ENCODE measurements around the gene PPP1R3C. TPM values are rescaled to one million over a fixed set of nuclear protein-coding genes. Genes with fewer than 3 reads are reported as not detected.

Gene PPP1R3C
- total and polyA plus RNA-seq, 2 of the 4 experiments (the other 2 are of a cell fraction) = 17.4 to 62.9 TPM

DNA sequence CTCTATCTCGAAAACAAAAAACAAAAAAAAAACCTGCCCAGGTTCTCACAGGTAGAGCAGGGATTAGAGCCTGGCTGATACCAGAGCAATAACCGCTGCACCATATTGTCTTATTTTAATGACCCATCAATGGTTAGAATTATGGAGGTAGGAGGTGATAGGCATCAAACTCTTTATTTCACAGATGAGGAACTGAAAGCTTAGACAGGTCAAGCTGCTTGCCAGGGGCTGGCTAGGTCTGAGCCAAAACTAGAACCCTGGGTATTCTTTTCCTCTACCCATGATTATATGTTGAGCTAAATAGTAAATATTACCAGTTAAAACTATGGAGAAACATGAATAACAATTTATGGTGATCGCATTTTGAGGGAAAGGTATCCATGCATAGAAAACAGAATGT lies 2.0 kb upstream of the PPP1R3C start:
- Histone ChIP-seq H3K56ac (ENCODE audit: extremely low read depth, insufficient read depth, low read length) (no peak overlapping the region), H4K8ac (ENCODE audit: low read depth in 2 of 2, low read length in 2 of 2) (no peak overlapping the region), H2BK5ac (ENCODE audit: low read depth, low read length, poor library complexity, severe bottlenecking) (no peak overlapping the region), H3K4me1 (ENCODE audit: control insufficient read depth, insufficient read depth, low read length) (peaks cover 2% of the 10 kb centered on the region; the same call in 1 of the 2 replicates), H4K20me1 (ENCODE audit: insufficient read depth, low read length) (peaks cover 10% of the 10 kb centered on the region), H3K9me1 (ENCODE audit: insufficient read depth, low read length) (no peaks in the 10 kb centered on the region), H4K5ac (ENCODE audit: low read depth, low read length) (no peak overlapping the region), H2BK120ac (ENCODE audit: low read depth, low read length) (no peak overlapping the region), H3K79me1 (ENCODE audit: low read depth in 1 of 2, low read length in 2 of 2) (peaks cover 19 to 25% of the 10 kb centered on the region in 2 experiments; a peak in 3 of 4 replicates), H2BK15ac (ENCODE audit: low read depth, low read length) (no peak overlapping the region), H3K4ac (ENCODE audit: low read depth, low read length) (no peak overlapping the region), H3K27ac (ENCODE audit: insufficient read depth, low read length) (no peak overlapping the region), H3K4me3 (ENCODE audit: insufficient read depth, low read depth, low read length) (no peak overlapping the region), H3K18ac (ENCODE audit: low read depth, low read length) (no peak overlapping the region; the same call in 1 of the 2 replicates), H4K91ac (ENCODE audit: insufficient read depth, low read depth, low read length) (no peak overlapping the region), H3K9ac (ENCODE audit: low read depth, low read length) (no peak overlapping the region), H3K4me2 (ENCODE audit: low read depth, low read length) (no peak overlapping the region), H2AK5ac (ENCODE audit: low read depth, low read length) (no peak overlapping the region), H2AK9ac (replicated peaks; ENCODE audit: low read depth, low read length, poor library complexity) (no peak overlapping the region), H3K36me3 (ENCODE audit: control insufficient read depth, insufficient read depth, low read length) (peaks cover 12% of the 10 kb centered on the region), H3K14ac (replicated peaks; ENCODE audit: low read depth, low read length) (no peak overlapping the region), H2BK20ac (ENCODE audit: low read depth, low read length) (no peak overlapping the region), H3K27me3 (ENCODE audit: control insufficient read depth, insufficient read depth, low read length) (no peaks in the 10 kb centered on the region), H3K9me3 (ENCODE audit: control insufficient read depth, insufficient read depth, low read length) (no peaks in the 10 kb centered on the region; the same call in 1 of the 2 replicates), H2AFZ (replicated peaks; ENCODE audit: low read length, poor library complexity) (no peak overlapping the region), H3K23ac (ENCODE audit: low read depth, low read length) (no peak overlapping the region)
- TF ChIP-seq, protein P1, sequence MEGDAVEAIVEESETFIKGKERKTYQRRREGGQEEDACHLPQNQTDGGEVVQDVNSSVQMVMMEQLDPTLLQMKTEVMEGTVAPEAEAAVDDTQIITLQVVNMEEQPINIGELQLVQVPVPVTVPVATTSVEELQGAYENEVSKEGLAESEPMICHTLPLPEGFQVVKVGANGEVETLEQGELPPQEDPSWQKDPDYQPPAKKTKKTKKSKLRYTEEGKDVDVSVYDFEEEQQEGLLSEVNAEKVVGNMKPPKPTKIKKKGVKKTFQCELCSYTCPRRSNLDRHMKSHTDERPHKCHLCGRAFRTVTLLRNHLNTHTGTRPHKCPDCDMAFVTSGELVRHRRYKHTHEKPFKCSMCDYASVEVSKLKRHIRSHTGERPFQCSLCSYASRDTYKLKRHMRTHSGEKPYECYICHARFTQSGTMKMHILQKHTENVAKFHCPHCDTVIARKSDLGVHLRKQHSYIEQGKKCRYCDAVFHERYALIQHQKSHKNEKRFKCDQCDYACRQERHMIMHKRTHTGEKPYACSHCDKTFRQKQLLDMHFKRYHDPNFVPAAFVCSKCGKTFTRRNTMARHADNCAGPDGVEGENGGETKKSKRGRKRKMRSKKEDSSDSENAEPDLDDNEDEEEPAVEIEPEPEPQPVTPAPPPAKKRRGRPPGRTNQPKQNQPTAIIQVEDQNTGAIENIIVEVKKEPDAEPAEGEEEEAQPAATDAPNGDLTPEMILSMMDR (conservative IDR thresholded peaks at IDR 0.05; ENCODE audit: low read depth, low read length) = no peak
- no peak for TF ChIP-seq RFX5 (IDR thresholded peaks at IDR 0.05; ENCODE audit: low read depth, low read length)
- no peak for TF ChIP-seq MXI1 (IDR thresholded peaks at IDR 0.05; ENCODE audit: borderline replicate concordance, low read depth, low read length)
- TF ChIP-seq MAFK (IDR thresholded peaks at IDR 0.05; ENCODE audit: low read depth, low read length) = no peak
- no peak for TF ChIP-seq RCOR1 (IDR thresholded peaks at IDR 0.05; ENCODE audit: insufficient replicate concordance, low read length)
- TF ChIP-seq MAZ (IDR thresholded peaks at IDR 0.05; ENCODE audit: borderline replicate concordance, low read depth, low read length) = no peak
- TF ChIP-seq, protein P2, sequence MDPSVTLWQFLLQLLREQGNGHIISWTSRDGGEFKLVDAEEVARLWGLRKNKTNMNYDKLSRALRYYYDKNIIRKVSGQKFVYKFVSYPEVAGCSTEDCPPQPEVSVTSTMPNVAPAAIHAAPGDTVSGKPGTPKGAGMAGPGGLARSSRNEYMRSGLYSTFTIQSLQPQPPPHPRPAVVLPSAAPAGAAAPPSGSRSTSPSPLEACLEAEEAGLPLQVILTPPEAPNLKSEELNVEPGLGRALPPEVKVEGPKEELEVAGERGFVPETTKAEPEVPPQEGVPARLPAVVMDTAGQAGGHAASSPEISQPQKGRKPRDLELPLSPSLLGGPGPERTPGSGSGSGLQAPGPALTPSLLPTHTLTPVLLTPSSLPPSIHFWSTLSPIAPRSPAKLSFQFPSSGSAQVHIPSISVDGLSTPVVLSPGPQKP (IDR thresholded peaks at IDR 0.05; ENCODE audit: borderline replicate concordance, low read depth, low read length) = no peak
- ChIA-PET POLR2A (ENCODE audit: unreplicated experiment) (no interaction called here), CTCF (interaction anchor here (0.7 to 5.2 kb wide), 12 partner anchors 9 to 336 kb away, joined by 3 to 30 read pairs (median 8); no protein-coding TSS in a partner anchor)
- DNase-seq (no peak), ATAC-seq (ENCODE audit: low read depth) (no peak)
- in situ Hi-C loops (cut with MboI; ENCODE audit: low sequenced_read_pairs) = loop anchor here (5.0 to 10.0 kb wide), 2 partner anchors 138 to 340 kb away; no protein-coding TSS in a partner anchor
- WGBS, 2 experiments (ENCODE audit: extremely low coverage in 2 of 2, insufficient read length in 1 of 2) = no CpG with 5 or more reads among the region's 3 CpGs
- BruUV-seq (replicated peaks) = no TSS peak
- dilution Hi-C loops (cut with HindIII; ENCODE audit: low sequenced_read_pairs, unreplicated experiment) = no loop called here
- intact Hi-C loops (cut with micrococcal nuclease) = loop anchor here (1.0 to 10.0 kb wide), 8 partner anchors 83 to 750 kb away; partner anchors contain the start of gene TNKS2
